H9 (cell line): ENCODE data around the gene ROBO1. TPM values are rescaled to one million over a fixed set of nuclear protein-coding genes. Genes with fewer than 3 reads are reported as not detected.

Experiments used
- DNase-seq: peaks from one replicate; pipeline ENCODE4 v3.0.0-alpha.2; 2017
- H2AFZ ChIP-seq: one replicate; pipeline ENCODE4 v1.6.1; 2013; ENCODE audit warnings: mild to moderate bottlenecking, low read length, control low read depth, moderate library complexity
- H2AK5ac ChIP-seq: 2 replicates; pipeline ENCODE4 v1.6.1; 2013; ENCODE audit warnings: low read length, control low read depth, mixed read lengths; ENCODE audit not compliant: insufficient read length
- H2BK120ac ChIP-seq: one replicate; pipeline ENCODE4 v1.6.1; 2013; ENCODE audit warnings: low read depth, mild to moderate bottlenecking, low read length, control low read depth, inconsistent platforms; ENCODE audit not compliant: poor library complexity, severe bottlenecking
- H2BK12ac ChIP-seq: 2 replicates; pipeline ENCODE4 v1.6.1; 2013; ENCODE audit warnings: low read length, control low read depth, mixed read lengths, low read depth; ENCODE audit not compliant: insufficient read length
- H2BK15ac ChIP-seq: 2 replicates; pipeline ENCODE4 v1.6.1; 2013; ENCODE audit warnings: low read depth, low read length, control low read depth
- H2BK20ac ChIP-seq: one replicate; pipeline ENCODE4 v1.6.1; 2013; ENCODE audit warnings: low read depth, mild to moderate bottlenecking, low read length, control low read depth, inconsistent platforms; ENCODE audit not compliant: poor library complexity, severe bottlenecking
- H2BK5ac ChIP-seq: 2 replicates; pipeline ENCODE4 v1.6.1; 2013; ENCODE audit warnings: low read length, control low read depth, mixed read lengths; ENCODE audit not compliant: insufficient read length
- H3K14ac ChIP-seq: 2 replicates; pipeline ENCODE4 v1.6.1; 2013; ENCODE audit warnings: low read length, control low read depth; ENCODE audit not compliant: insufficient read depth
- H3K18ac ChIP-seq: 2 replicates; pipeline ENCODE4 v1.6.1; 2013; ENCODE audit warnings: low read depth, mild to moderate bottlenecking, mixed read lengths, low read length, control low read depth; ENCODE audit not compliant: insufficient read length
- H3K23ac ChIP-seq: 2 replicates; pipeline ENCODE4 v1.6.1; 2013; ENCODE audit warnings: low read length, control low read depth, mixed read lengths, low read depth; ENCODE audit not compliant: insufficient read length
- H3K23me2 ChIP-seq: 2 replicates; pipeline ENCODE4 v1.6.1; 2013; ENCODE audit warnings: low read depth, mild to moderate bottlenecking, mixed read lengths, low read length, control low read depth; ENCODE audit not compliant: insufficient read length, poor library complexity, severe bottlenecking
- H3K27ac ChIP-seq: 2 replicates; pipeline ENCODE4 v1.5.1; 2013; ENCODE audit warnings: low read length, control low read depth, mixed read lengths, low read depth; ENCODE audit not compliant: insufficient read length
- H3K27me3 ChIP-seq: 2 replicates; pipeline ENCODE4 v1.6.1; 2013; ENCODE audit warnings: low read length, control low read depth, inconsistent platforms; ENCODE audit not compliant: insufficient read depth
- H3K4ac ChIP-seq: 2 replicates; pipeline ENCODE4 v1.6.1; 2013; ENCODE audit warnings: low read depth, mild to moderate bottlenecking, control low read depth, inconsistent platforms, low read length, moderate library complexity
- H3K4me1 ChIP-seq: 2 replicates; pipeline ENCODE4 v1.6.1; 2013; ENCODE audit warnings: low read length, control low read depth, inconsistent platforms; ENCODE audit not compliant: insufficient read depth
- H3K4me2 ChIP-seq: 2 replicates; pipeline ENCODE4 v1.6.1; 2013; ENCODE audit warnings: low read length, control low read depth, mixed read lengths; ENCODE audit not compliant: insufficient read length, insufficient read depth
- H3K56ac ChIP-seq: 2 replicates; pipeline ENCODE4 v1.6.1; 2013; ENCODE audit warnings: low read depth, mild to moderate bottlenecking, mixed read lengths, low read length, control low read depth; ENCODE audit not compliant: insufficient read length
- H3K79me1 ChIP-seq: 2 replicates; pipeline ENCODE4 v1.6.1; 2013; ENCODE audit warnings: low read depth, mild to moderate bottlenecking, moderate library complexity, low read length, control low read depth, inconsistent platforms; ENCODE audit not compliant: insufficient read depth, poor library complexity, severe bottlenecking
- H3K79me2 ChIP-seq: 2 replicates; pipeline ENCODE4 v1.6.1; 2013; ENCODE audit warnings: low read length, control low read depth, inconsistent platforms; ENCODE audit not compliant: insufficient read depth
- H3K9ac ChIP-seq: 2 replicates; pipeline ENCODE4 v1.6.1; 2013; ENCODE audit warnings: low read length, control low read depth, mixed read lengths; ENCODE audit not compliant: insufficient read length; ENCODE audit errors: extremely low read depth
- H3K9me3 ChIP-seq: one replicate; pipeline ENCODE4 v1.6.1; 2013; ENCODE audit warnings: low read depth, low read length, inconsistent platforms; ENCODE audit not compliant: control insufficient read depth
- H3T11ph ChIP-seq: one replicate; pipeline ENCODE4 v1.6.1; 2013; ENCODE audit warnings: mild to moderate bottlenecking, low read length, control low read depth, inconsistent platforms
- H4K20me1 ChIP-seq: one replicate; pipeline ENCODE4 v1.6.1; 2013; ENCODE audit not compliant: control insufficient read depth, insufficient read length, insufficient read depth
- H4K5ac ChIP-seq: 2 replicates; pipeline ENCODE4 v1.6.1; 2013; ENCODE audit warnings: low read depth, mild to moderate bottlenecking, mixed read lengths, low read length, control low read depth; ENCODE audit not compliant: insufficient read length
- H4K8ac ChIP-seq: replicated peaks from 2 replicates; pipeline ENCODE4 v1.6.1; 2013; ENCODE audit warnings: low read length, control low read depth, mixed read lengths, low read depth; ENCODE audit not compliant: insufficient read length
- H4K91ac ChIP-seq: 2 replicates; pipeline ENCODE4 v1.6.1; 2013; ENCODE audit warnings: low read depth, mild to moderate bottlenecking, moderate library complexity, mixed read lengths, low read length, control low read depth; ENCODE audit not compliant: insufficient read length
- H3K27ac Mint-ChIP-seq, 3 experiments: 2 replicates in 2 of 3; 3 replicates in 1 of 3; pipeline ENCODE4 v1.8.0; 2020 to 2021; ENCODE audit warnings: mixed read lengths in 3 of 3, mild to moderate bottlenecking in 1 of 3, moderate library complexity in 1 of 3
- H3K27me3 Mint-ChIP-seq: 2 replicates; pipeline ENCODE4 v1.8.0; 2021; ENCODE audit warnings: low read depth, mild to moderate bottlenecking, moderate library complexity, mixed read lengths
- H3K36me3 Mint-ChIP-seq, 3 experiments: 2 replicates in 2 of 3; 3 replicates in 1 of 3; pipeline ENCODE4 v1.8.0; 2020 to 2021; ENCODE audit warnings: low read depth in 3 of 3, mixed read lengths in 3 of 3; ENCODE audit not compliant: insufficient read depth in 1 of 3
- H3K4me1 Mint-ChIP-seq, 2 experiments: 2 replicates each; pipeline ENCODE4 v1.8.0; 2020; ENCODE audit warnings: mixed read lengths in 2 of 2
- H3K4me3 Mint-ChIP-seq, 2 experiments: 2 replicates in 1 of 2; 3 replicates in 1 of 2; pipeline ENCODE4 v1.8.0; 2020 to 2021; ENCODE audit warnings: mild to moderate bottlenecking in 2 of 2, mixed read lengths in 2 of 2, moderate library complexity in 1 of 2
- H3K9me3 Mint-ChIP-seq, 2 experiments: 2 replicates in 1 of 2; 3 replicates in 1 of 2; pipeline ENCODE4 v1.8.0; 2020; ENCODE audit warnings: mild to moderate bottlenecking in 2 of 2, mixed read lengths in 2 of 2, moderate library complexity in 1 of 2
- CTCF ChIP-seq: fragments of 200-600 bp; sonication (generic); conservative IDR thresholded peaks from 3 replicates; pipeline ENCODE4 v1.8.0; 2021; ENCODE audit warnings: antibody characterized with exemption, mild to moderate bottlenecking
- WGBS: extraction: QIAGEN DNeasy Blood & Tissue Kit; methylation state at CpG from one replicate; pipeline ENCODE4 v1.1.7; 2013; ENCODE audit warnings: missing lambda C conversion rate, low lambda C conversion rate, mixed read lengths; ENCODE audit not compliant: insufficient read length; ENCODE audit errors: extremely low coverage; 5-methylcytosine and 5-hydroxymethylcytosine counted together
- total RNA-seq: library from RNA; stranded (reverse); gene quantifications from 2 replicates; pipeline ENCODE4 v1.2.1, GENCODE V29; 2021

Gene ROBO1
- total RNA-seq, 1 experiment from 2014 or later, result 62.7 TPM

- Mint-ChIP-seq H3K4me3 (no peak overlapping the region), H3K9me3 (no peaks in the 10 kb centered on the region), H3K27me3 (no peaks in the 10 kb centered on the region), H3K4me1 (peaks cover 30 to 31% of the 10 kb centered on the region in 2 experiments), H3K27ac (peak overlapping the region; percentile 13 to 72 (median 27); a peak in 2 of 7 replicates), H3K36me3 (no peaks in the 10 kb centered on the region)
- H4K91ac ChIP-seq, result no peak overlapping the region
- no peak overlapping the region for H2BK5ac ChIP-seq
- no peaks in the 10 kb centered on the region for H3K79me1 ChIP-seq
- TF ChIP-seq CTCF, result no peak
- no peaks in the 10 kb centered on the region for H3K79me2 ChIP-seq
- no peak overlapping the region for H3T11ph ChIP-seq
- no peak overlapping the region for H3K9ac ChIP-seq
- no peak overlapping the region for H3K23ac ChIP-seq
- no peak overlapping the region for H3K4me2 ChIP-seq
- no peaks in the 10 kb centered on the region for H3K27me3 ChIP-seq
- no peak overlapping the region for H3K4ac ChIP-seq
- H3K9me3 ChIP-seq, result no peaks in the 10 kb centered on the region
- no peaks in the 10 kb centered on the region for H4K20me1 ChIP-seq
- no peak for DNase-seq
- H3K18ac ChIP-seq, result no peak overlapping the region
- H2BK15ac ChIP-seq, result no peak overlapping the region
- H4K8ac ChIP-seq, result no peak overlapping the region
- no peak overlapping the region for H3K14ac ChIP-seq
- H3K27ac ChIP-seq, result no peak overlapping the region
- no peak overlapping the region for H2AFZ ChIP-seq
- no peaks in the 10 kb centered on the region for H3K23me2 ChIP-seq
- H2BK20ac ChIP-seq, result no peak overlapping the region
- H3K56ac ChIP-seq, result no peak overlapping the region
- no peak overlapping the region for H4K5ac ChIP-seq
- H2BK120ac ChIP-seq, result no peak overlapping the region
- no peaks in the 10 kb centered on the region; the same call in 1 of the 2 replicates for H3K4me1 ChIP-seq
- H2AK5ac ChIP-seq, result no peak overlapping the region
- WGBS, result no CpG with 5 or more reads among the region's 1 CpG
- H2BK12ac ChIP-seq, result no peak overlapping the region
Observed at GRCh38 chr3:79067734-79068133, 700.1 kb downstream of the ROBO1 start.
